ENCODE data around the gene OSBPL8. TPM values are rescaled to one million over a fixed set of nuclear protein-coding genes. Genes with fewer than 3 reads are reported as not detected.

OSBPL8 gene
- total and polyA plus RNA-seq, 9 of the 15 experiments (the other 6 are each of a cell fraction or from before 2014, with no cell fraction given) = 17.4 to 82.7 (median 42.8) TPM

- TF ChIP-seq FIP1L1 (IDR thresholded peaks at IDR 0.05; ENCODE audit: low read depth, low read length, poor library complexity, severe bottlenecking) (no peak), REST (IDR thresholded peaks at IDR 0.05; ENCODE audit: borderline replicate concordance) (no peak), REST (CRISPR knock-in tag; IDR thresholded peaks at IDR 0.05; ENCODE audit: low read depth) (no peak), PRDM10 (IDR thresholded peaks at IDR 0.05; ENCODE audit: partially characterized antibody) (no peak), CEBPZ (IDR thresholded peaks at IDR 0.05; ENCODE audit: borderline replicate concordance, low read depth, low read length) (no peak)
These were observed 27.1 kb downstream of the OSBPL8 start (continued) for GRCh38 chr12:76532520-76532919.
